Progenitor cell of endocrine pancreas (in vitro differentiated cells): ENCODE measurements around the gene ECSCR. TPM values are rescaled to one million over a fixed set of nuclear protein-coding genes. Genes with fewer than 3 reads are reported as not detected.
"Not testable (repeated sequence)": the region's sequence is repeated elsewhere in the genome, so short reads cannot be mapped to it uniquely, and the experiment has no call there.

Source experiments
- DNase-seq: peaks from one replicate; pipeline ENCODE4 v3.0.0; 2021; ENCODE audit warnings: low spot score; ENCODE audit not compliant: unreplicated experiment
- H3K27ac Mint-ChIP-seq: 2 replicates; pipeline ENCODE4 v1.8.0; 2021; ENCODE audit warnings: mild to moderate bottlenecking, moderate library complexity, mixed read lengths
- H3K27me3 Mint-ChIP-seq: 2 replicates; pipeline ENCODE4 v1.8.0; 2021; ENCODE audit warnings: mixed read lengths
- H3K36me3 Mint-ChIP-seq: 2 replicates; pipeline ENCODE4 v1.8.0; 2022; ENCODE audit warnings: mixed read lengths; ENCODE audit not compliant: insufficient read depth
- H3K4me1 Mint-ChIP-seq: 2 replicates; pipeline ENCODE4 v1.8.0; 2021; ENCODE audit warnings: low read depth, mixed read lengths
- H3K4me3 Mint-ChIP-seq: 2 replicates; pipeline ENCODE4 v1.8.0; 2021; ENCODE audit warnings: low read depth, mild to moderate bottlenecking, moderate library complexity, mixed read lengths
- H3K9me3 Mint-ChIP-seq: 2 replicates; pipeline ENCODE4 v1.8.0; 2021; ENCODE audit warnings: low read depth, mixed read lengths
- CTCF ChIP-seq: fragments of 200-600 bp; sonication (generic); IDR thresholded peaks from one replicate; pipeline ENCODE4 v1.5.0; 2021; ENCODE audit warnings: antibody characterized with exemption, mild to moderate bottlenecking; ENCODE audit not compliant: unreplicated experiment
- total RNA-seq: library from RNA; stranded (reverse); gene quantifications from 2 replicates; pipeline ENCODE4 v1.2.1, GENCODE V29; 2021

Gene ECSCR
- total RNA-seq, 1 donor from 2014 or later = not detected

- DNase-seq = no peak
- no peak for TF ChIP-seq CTCF
- Mint-ChIP-seq H3K27ac (no peak overlapping the region), H3K27me3 (no peaks in the 10 kb centered on the region), H3K4me3 (no peak overlapping the region), H3K9me3 (no peaks in the 10 kb centered on the region), H3K4me1 (no peaks in the 10 kb centered on the region), H3K36me3 (peaks cover 2% of the 10 kb centered on the region)
Measured at GRCh38 chr5:139413153-139413552, 49.4 kb downstream of the ECSCR start.

- Mint-ChIP-seq H3K27me3 (no peaks in the 10 kb centered on the region), H3K4me3 (no peak overlapping the region), H3K36me3 (peaks cover 2% of the 10 kb centered on the region), H3K27ac (no peak overlapping the region), H3K9me3 (no peaks in the 10 kb centered on the region), H3K4me1 (no peaks in the 10 kb centered on the region)
- no peak for DNase-seq
- no peak for TF ChIP-seq CTCF
Measured at GRCh38 chr5:139410993-139411828, 51.3 kb downstream of the ECSCR start.

GRCh38 chr5:139410121-139410992 is 52.2 kb downstream of the ECSCR start:
- TF ChIP-seq CTCF = no peak
- Mint-ChIP-seq H3K27me3 (no peaks in the 10 kb centered on the region), H3K4me3 (no peak overlapping the region), H3K36me3 (peaks cover 2% of the 10 kb centered on the region), H3K9me3 (no peaks in the 10 kb centered on the region), H3K27ac (no peak overlapping the region), H3K4me1 (no peaks in the 10 kb centered on the region)
- no peak for DNase-seq

GRCh38 chr5:139409116-139409515 is 53.4 kb downstream of the ECSCR start:
- not testable (repeated sequence) for H3K4me1 Mint-ChIP-seq, H3K9me3 Mint-ChIP-seq, H3K27me3 Mint-ChIP-seq, H3K4me3 Mint-ChIP-seq, H3K36me3 Mint-ChIP-seq, DNase-seq, H3K27ac Mint-ChIP-seq

- H3K4me3 Mint-ChIP-seq = no peak overlapping the region
- DNase-seq = no peak
- no peaks in the 10 kb centered on the region for H3K9me3 Mint-ChIP-seq
- H3K27me3 Mint-ChIP-seq = no peaks in the 10 kb centered on the region
- H3K36me3 Mint-ChIP-seq = no peaks in the 10 kb centered on the region
- no peak overlapping the region for H3K27ac Mint-ChIP-seq
- peaks cover 7% of the 10 kb centered on the region for H3K4me1 Mint-ChIP-seq
- TF ChIP-seq CTCF = no peak
Measured at GRCh38 chr5:139408191-139408590, 54.4 kb downstream of the ECSCR start.
